D721Med (cell line): Measurements from ENCODE around the gene EDAR.

Source experiments
- DNase-seq: peaks from one replicate; pipeline ENCODE4 v3.0.0; 2011; ENCODE audit warnings: low spot score; ENCODE audit not compliant: insufficient read length
- FAIRE-seq: peaks from 2 replicates; lab custom pipeline; 2011; peaks lifted over from hg19 to GRCh38; lab: Jason Lieb, UNC
- CTCF ChIP-seq: IDR thresholded peaks from 2 replicates; pipeline ENCODE4 v1.5.1; 2012; ENCODE audit warnings: mild to moderate bottlenecking, control low read depth; ENCODE audit not compliant: insufficient read depth; ENCODE audit errors: missing control alignments

Gene EDAR

GRCh38 chr2:108905906-108906305 lies 83.1 kb downstream of the EDAR start:
- no peak for FAIRE-seq
- DNase-seq, result no peak
- no peak for TF ChIP-seq CTCF

- no peak for FAIRE-seq
- TF ChIP-seq CTCF, result no peak
- DNase-seq, result no peak
These were observed 83.8 kb downstream of the EDAR start for GRCh38 chr2:108905176-108905575.

- DNase-seq, result no peak
These were observed 84.3 kb downstream of the EDAR start for GRCh38 chr2:108904680-108905079.

GRCh38 chr2:108898315-108899082 lies 90.5 kb downstream of the EDAR start:
- FAIRE-seq, result no peak
- TF ChIP-seq CTCF, result no peak
- DNase-seq, result no peak

More at GRCh38 chr2:108904680-108905079, 84.3 kb downstream of the EDAR start:
- FAIRE-seq, result no peak
- no peak for TF ChIP-seq CTCF

- DNase-seq, result no peak
- no peak for TF ChIP-seq CTCF
- no peak for FAIRE-seq
These were observed 92.3 kb downstream of the EDAR start for GRCh38 chr2:108896741-108897140.

GRCh38 chr2:108895188-108895587 lies 93.8 kb downstream of the EDAR start:
- DNase-seq (no peak), FAIRE-seq (no peak)
- no peak for TF ChIP-seq CTCF

- TF ChIP-seq CTCF, result no peak
- FAIRE-seq, result no peak
- no peak for DNase-seq
These were observed 94.3 kb downstream of the EDAR start for GRCh38 chr2:108894766-108895165.
